Measurements from ENCODE around the gene LSM10.

Gene LSM10

DNA sequence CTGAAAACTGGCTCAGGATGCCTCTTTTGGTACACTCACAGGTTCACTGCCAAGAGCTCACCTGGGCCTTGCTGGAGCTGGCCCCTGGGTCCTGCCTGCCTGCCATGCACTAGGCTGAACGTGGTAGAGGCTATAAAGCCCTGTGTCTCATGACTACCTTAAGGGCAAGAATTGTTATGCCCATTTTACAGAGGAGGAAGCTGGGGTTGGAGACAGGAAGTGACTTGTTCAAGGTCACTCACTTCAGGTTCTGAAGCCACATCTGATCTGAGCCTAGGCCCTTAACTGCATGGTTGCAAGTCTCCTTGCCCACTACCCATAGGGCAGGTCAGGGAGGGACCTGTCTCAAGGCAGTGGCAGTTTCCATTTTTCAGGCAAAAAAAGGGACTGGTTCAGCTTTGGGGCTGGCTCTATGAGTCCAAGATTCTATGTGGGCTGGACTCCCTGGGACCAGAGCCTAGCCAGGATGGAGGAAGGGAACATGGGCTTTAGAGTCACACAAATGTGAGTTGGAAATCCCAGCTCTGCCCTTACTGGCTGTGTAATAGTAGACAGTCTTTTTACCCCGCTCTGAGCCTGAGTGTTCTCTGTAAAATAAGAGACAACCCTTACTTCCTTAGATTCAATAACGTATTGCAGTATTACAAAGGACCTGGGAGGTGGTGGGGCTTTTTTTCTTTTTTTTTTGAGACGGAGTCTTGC, 19.8 kb downstream of the LSM10 start:
- Histone ChIP-seq H3K9me3 (ENCODE audit: control insufficient read depth, insufficient read depth, low read length) (no peaks in the 10 kb centered on the region), H3K79me2 (ENCODE audit: control insufficient read depth, low read length) (peaks cover 100% of the 10 kb centered on the region), H3F3A (ENCODE audit: control insufficient read depth, insufficient read depth) (peaks cover 13% of the 10 kb centered on the region), H3K4me1 (ENCODE audit: control insufficient read depth, low read length) (peaks cover 98% of the 10 kb centered on the region), H3K4me3 (ENCODE audit: low read length) (peak overlapping the region; percentile 36; the same call in 1 of the 2 replicates), H3K4me2 (ENCODE audit: low read length) (peak overlapping the region; percentile 41), H3K27ac (ENCODE audit: low read depth, low read length) (peak overlapping the region; percentile 55), H3K27me3 (ENCODE audit: control insufficient read depth, low read length) (no peaks in the 10 kb centered on the region), H3K9me2 (replicated peaks; ENCODE audit: control insufficient read depth, low read length) (no peaks in the 10 kb centered on the region), H3K36me3 (ENCODE audit: control insufficient read depth, low read length) (peaks cover 79% of the 10 kb centered on the region), H4K20me1 (ENCODE audit: control insufficient read depth, insufficient read depth, low read depth, low read length) (peaks cover 9% of the 10 kb centered on the region; the same call in 1 of the 2 replicates)
- TF ChIP-seq CTCF (IDR thresholded peaks at IDR 0.05; ENCODE audit: low read depth, low read length, poor library complexity, severe bottlenecking) (no peak), EZH2phosphoT487 (IDR thresholded peaks at IDR 0.05; ENCODE audit: borderline replicate concordance, low read length) (no peak)

DNA sequence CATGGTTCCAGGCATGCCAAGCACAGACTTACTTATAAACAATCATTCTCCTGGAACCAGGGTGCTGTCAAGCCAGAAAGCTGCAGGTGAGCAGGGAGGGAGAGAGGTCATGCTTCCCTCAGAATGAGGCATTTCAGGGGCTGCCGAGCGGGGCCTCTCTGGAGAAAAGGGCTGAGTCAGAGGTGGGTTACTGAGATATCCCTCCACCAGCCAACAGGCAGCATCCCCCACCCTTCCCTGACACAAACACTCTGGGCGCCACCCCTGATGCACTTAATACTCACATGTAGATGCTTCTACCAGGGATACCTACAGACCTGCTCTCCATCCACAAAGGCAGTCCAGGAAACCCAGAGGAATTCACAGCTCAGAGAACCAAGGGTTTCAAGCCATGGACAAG, 25.1 kb downstream of the LSM10 start:
- Histone ChIP-seq H4K20me1 (ENCODE audit: control insufficient read depth, insufficient read depth, low read depth, low read length) (0 out of 2 replicates have a peak, but pooled peaks cover 6% of the 10 kb centered on the region), H3K36me3 (ENCODE audit: control insufficient read depth, low read length) (peaks cover 74% of the 10 kb centered on the region), H3K27ac (ENCODE audit: low read depth, low read length) (peak overlapping the region; percentile 87), H3K9me3 (ENCODE audit: control insufficient read depth, insufficient read depth, low read length) (no peaks in the 10 kb centered on the region), H3K9me2 (replicated peaks; ENCODE audit: control insufficient read depth, low read length) (no peaks in the 10 kb centered on the region), H3K4me2 (ENCODE audit: low read length) (peak overlapping the region; percentile 93), H3K4me3 (ENCODE audit: low read length) (peak overlapping the region; percentile 66), H3K79me2 (ENCODE audit: control insufficient read depth, low read length) (peaks cover 96% of the 10 kb centered on the region), H3K4me1 (ENCODE audit: control insufficient read depth, low read length) (peaks cover 96% of the 10 kb centered on the region), H3K27me3 (ENCODE audit: control insufficient read depth, low read length) (no peaks in the 10 kb centered on the region), H3F3A (ENCODE audit: control insufficient read depth, insufficient read depth) (peaks cover 34% of the 10 kb centered on the region)
- TF ChIP-seq CTCF (IDR thresholded peaks at IDR 0.05; ENCODE audit: low read depth, low read length, poor library complexity, severe bottlenecking) (no peak), EZH2phosphoT487 (IDR thresholded peaks at IDR 0.05; ENCODE audit: borderline replicate concordance, low read length) (no peak)

GRCh38 chr1:36369061-36369861, 28.4 kb downstream of the LSM10 start:
- Histone ChIP-seq H4K20me1 (ENCODE audit: control insufficient read depth, insufficient read depth, low read depth, low read length) (peaks cover 17% of the 10 kb centered on the region; the same call in 1 of the 2 replicates), H3K4me3 (ENCODE audit: low read length) (peak overlapping the region; percentile 10), H3K79me2 (ENCODE audit: control insufficient read depth, low read length) (peaks cover 91% of the 10 kb centered on the region), H3F3A (ENCODE audit: control insufficient read depth, insufficient read depth) (peaks cover 31% of the 10 kb centered on the region), H3K9me2 (replicated peaks; ENCODE audit: control insufficient read depth, low read length) (no peaks in the 10 kb centered on the region), H3K4me2 (ENCODE audit: low read length) (peak overlapping the region; percentile 93), H3K4me1 (ENCODE audit: control insufficient read depth, low read length) (peaks cover 90% of the 10 kb centered on the region), H3K27me3 (ENCODE audit: control insufficient read depth, low read length) (no peaks in the 10 kb centered on the region), H3K27ac (ENCODE audit: low read depth, low read length) (peak overlapping the region; percentile 87), H3K9me3 (ENCODE audit: control insufficient read depth, insufficient read depth, low read length) (no peaks in the 10 kb centered on the region), H3K36me3 (ENCODE audit: control insufficient read depth, low read length) (peaks cover 70% of the 10 kb centered on the region)
- TF ChIP-seq CTCF (IDR thresholded peaks at IDR 0.05; ENCODE audit: low read depth, low read length, poor library complexity, severe bottlenecking), result peak; percentile 94
- no peak for TF ChIP-seq EZH2phosphoT487 (IDR thresholded peaks at IDR 0.05; ENCODE audit: borderline replicate concordance, low read length)
